Endothelial cell of umbilical vein (primary cell): ENCODE measurements around the gene IMPG2. TPM values are rescaled to one million over a fixed set of nuclear protein-coding genes. Genes with fewer than 3 reads are reported as not detected.

Source experiments
- BruUV-seq: library from RNA; stranded (reverse); fragments of 400-500 nt; replicated peaks from 2 replicates; lab custom pipeline; 2021; lab: Mats Ljungman, UMichigan
- CTCF ChIA-PET: fragments of 300-600, 350-600 bp; sonication (Branson Sonifier 250); formaldehyde crosslinking; loops from one replicate; lab custom pipeline; 2021; ENCODE audit warnings: antibody characterized with exemption, inconsistent platforms; lab: Charles Lee
- POLR2A ChIA-PET: fragments of 300-600, 350-600 bp; sonication (Branson Sonifier 250); formaldehyde crosslinking; loops from one replicate; lab custom pipeline; 2021; ENCODE audit warnings: antibody characterized with exemption, inconsistent platforms; lab: Charles Lee
- DNase-seq: peaks from one replicate; pipeline ENCODE4 v3.0.0-alpha.2; 2011; ENCODE audit warnings: low read depth, low spot score
- FAIRE-seq: peaks from 2 replicates; lab custom pipeline; 2011; peaks lifted over from hg19 to GRCh38; lab: Jason Lieb, UNC
- H2AFZ ChIP-seq: 2 replicates; pipeline ENCODE4 v1.6.0; 2012; ENCODE audit warnings: low read depth, low read length, control low read depth, inconsistent platforms
- H3K27ac ChIP-seq: 2 replicates; pipeline ENCODE4 v1.5.1; 2011; ENCODE audit warnings: low read depth, mild to moderate bottlenecking, control low read depth, low read length, moderate library complexity; ENCODE audit not compliant: insufficient read depth
- H3K27me3 ChIP-seq, 2 experiments: 2 replicates each; pipeline versions ENCODE4 v1.6.0 to v1.6.1; 2011; ENCODE audit warnings: low read length in 2 of 2, mixed read lengths in 1 of 2; ENCODE audit not compliant: control insufficient read depth in 2 of 2, insufficient read depth in 2 of 2
- H3K36me3 ChIP-seq, 2 experiments: 2 replicates in 1 of 2; 3 replicates in 1 of 2; pipeline ENCODE4 v1.5.1; 2011; ENCODE audit warnings: low read length in 2 of 2, mild to moderate bottlenecking in 1 of 2, moderate library complexity in 1 of 2; ENCODE audit not compliant: control insufficient read depth in 2 of 2, insufficient read depth in 2 of 2; ENCODE audit errors: extremely low read depth in 1 of 2
- H3K4me1 ChIP-seq: 3 replicates; pipeline ENCODE4 v1.5.1; 2011; ENCODE audit warnings: mild to moderate bottlenecking, low read length; ENCODE audit not compliant: control insufficient read depth, insufficient read depth; ENCODE audit errors: extremely low read depth
- H3K4me2 ChIP-seq: 2 replicates; pipeline ENCODE4 v1.6.1; 2011; ENCODE audit warnings: low read length, control low read depth, mixed read lengths; ENCODE audit not compliant: insufficient read depth
- H3K4me3 ChIP-seq, 3 experiments: fragments of 200-600 bp in 1 of 3; sonication (generic), shearing (Covaris generic) in 1 of 3; replicated peaks in 1 of 3; 2 replicates each; pipeline ENCODE4 v1.5.1; 2011 to 2016; ENCODE audit warnings: control low read depth in 3 of 3, low read length in 3 of 3, mild to moderate bottlenecking in 2 of 3, inconsistent platforms in 1 of 3, low read depth in 1 of 3, moderate library complexity in 1 of 3; ENCODE audit not compliant: insufficient read depth in 1 of 3
- H3K79me2 ChIP-seq: 2 replicates; pipeline ENCODE4 v1.6.0; 2012; ENCODE audit warnings: low read length, inconsistent platforms; ENCODE audit not compliant: control insufficient read depth, insufficient read depth
- H3K9ac ChIP-seq: replicated peaks from 2 replicates; pipeline ENCODE3; 2011; ENCODE audit warnings: low read length, control low read depth; ENCODE audit not compliant: insufficient read depth; ENCODE audit errors: extremely low read depth
- H3K9me1 ChIP-seq: replicated peaks from 3 replicates; pipeline ENCODE4 v1.6.0; 2011; ENCODE audit warnings: mild to moderate bottlenecking, low read length; ENCODE audit not compliant: control insufficient read depth, insufficient read depth; ENCODE audit errors: extremely low read depth
- H3K9me3 ChIP-seq: replicated peaks from 2 replicates; pipeline ENCODE4 v1.5.1; 2012; ENCODE audit warnings: low read length, inconsistent platforms; ENCODE audit not compliant: control insufficient read depth, insufficient read depth
- H4K20me1 ChIP-seq: replicated peaks from 2 replicates; pipeline ENCODE3; 2011; ENCODE audit warnings: mild to moderate bottlenecking, low read length; ENCODE audit not compliant: control insufficient read depth, insufficient read depth; ENCODE audit errors: extremely low read depth
- CTCF ChIP-seq, 2 donors: IDR thresholded peaks; 1 replicate in 1 of 2; 2 replicates in 1 of 2; pipeline ENCODE4 v1.5.1; 2011; ENCODE audit warnings: low read length in 2 of 2, mild to moderate bottlenecking in 2 of 2, moderate library complexity in 2 of 2, control low read depth in 1 of 2, inconsistent platforms in 1 of 2, low read depth in 1 of 2; ENCODE audit not compliant: insufficient read depth in 1 of 2; ENCODE audit errors: extremely low read depth in 1 of 2
- EZH2 ChIP-seq: IDR thresholded peaks from 2 replicates; pipeline ENCODE4 v1.6.1; 2012; ENCODE audit warnings: borderline replicate concordance, low read depth, mild to moderate bottlenecking, moderate library complexity, low read length, inconsistent platforms; ENCODE audit not compliant: severe bottlenecking
- FOS ChIP-seq: IDR thresholded peaks from 2 replicates; pipeline ENCODE4 v1.6.1; 2011; ENCODE audit warnings: mild to moderate bottlenecking, low read length, moderate library complexity, borderline replicate concordance; ENCODE audit not compliant: insufficient read depth
- GATA2 ChIP-seq: IDR thresholded peaks from 2 replicates; pipeline ENCODE4 v1.7.0; 2011; ENCODE audit warnings: low read depth, mild to moderate bottlenecking, moderate library complexity, mixed read lengths, low read length; ENCODE audit not compliant: insufficient read length, insufficient read depth
- POLR2AphosphoS5 ChIP-seq: IDR thresholded peaks from 2 replicates; pipeline ENCODE4 v1.6.1; 2012; ENCODE audit warnings: low read depth, mild to moderate bottlenecking, control low read depth, low read length, moderate library complexity; ENCODE audit not compliant: insufficient read depth
- dilution Hi-C: fragments of 300-500 bp; cut with MboI; formaldehyde crosslinking; loops from one replicate; pipeline ENCODE4 v1.15.0; 2019; ENCODE audit warnings: low sequenced_read_pairs; ENCODE audit not compliant: extremely low pct_ligation_motif_present
- intact Hi-C: fragments of 100-400 bp; cut with micrococcal nuclease; formaldehyde crosslinking; loops from one replicate; pipeline ENCODE4 v1.10.0; 2022
- polyA plus RNA-seq, 4 experiments: library from polyadenylated mRNA; depleted of rRNA in 3 of 4; stranded (reverse) in 3 of 4; unstranded in 1 of 4; fragments of >200 nt; gene quantifications; 2 replicates each; pipeline versions ENCODE4 v1.2.1 to v1.2.3, GENCODE V29; 2011 to 2012; ENCODE audit warnings: missing spikeins in 1 of 4
- total RNA-seq: library from RNA; stranded (reverse); gene quantifications from 2 replicates; pipeline ENCODE4 v1.2.3, GENCODE V29; 2021

IMPG2 gene
- total and polyA plus RNA-seq, 2 donors (not counting 3 experiments of a cell fraction or from before 2014, with no cell fraction given) = 0.39 to 0.71 TPM

GRCh38 chr3:101195951-101196713, 124.2 kb downstream of the IMPG2 start:
- Histone ChIP-seq H3K79me2 (no peaks in the 10 kb centered on the region), H3K4me1 (peaks cover 23% of the 10 kb centered on the region), H2AFZ (peak overlapping the region; percentile 90), H4K20me1 (no peaks in the 10 kb centered on the region), H3K4me3 (no peak overlapping the region), H3K27me3 (no peaks in the 10 kb centered on the region), H3K9ac (no peak overlapping the region), H3K9me3 (no peaks in the 10 kb centered on the region), H3K36me3 (no peaks in the 10 kb centered on the region), H3K27ac (peak overlapping the region; percentile 81), H3K4me2 (no peak overlapping the region), H3K9me1 (no peaks in the 10 kb centered on the region)
- ChIA-PET CTCF (interaction anchor here (0.5 to 2.7 kb wide), 114 partner anchors 9 to 1364 kb away, joined by 3 to 257 read pairs (median 5); partner anchors contain the start of genes ABI3BP, CEP97 and PCNP), POLR2A (no interaction called here)
- TF ChIP-seq POLR2AphosphoS5 (peak; percentile 40), FOS (peak; percentile 70), CTCF (IDR thresholded peaks at IDR 0.05; ENCODE audit: extremely low read depth in 1 of 2, insufficient read depth in 1 of 2, low read depth in 1 of 2, low read length in 2 of 2) (peak; percentile 30 to 42), EZH2 (no peak), GATA2 (peak; percentile 48)
- DNase-seq = peak; percentile 89
- intact Hi-C loops = loop anchor here (1.0 to 5.0 kb wide), 8 partner anchors 126 to 734 kb away; partner anchors contain the start of gene ABI3BP
- BruUV-seq = no TSS peak
- dilution Hi-C loops = no loop called here
- peak; percentile 74 for FAIRE-seq
